ENCODE measurements around the gene GYPA.
A peak's percentile ranks its signal among the peaks of the same experiment; 100 is the strongest.
"Not testable (repeated sequence)": the region's sequence is repeated elsewhere in the genome, so short reads cannot be mapped to it uniquely, and the experiment has no call there.

The GYPA gene

DNA sequence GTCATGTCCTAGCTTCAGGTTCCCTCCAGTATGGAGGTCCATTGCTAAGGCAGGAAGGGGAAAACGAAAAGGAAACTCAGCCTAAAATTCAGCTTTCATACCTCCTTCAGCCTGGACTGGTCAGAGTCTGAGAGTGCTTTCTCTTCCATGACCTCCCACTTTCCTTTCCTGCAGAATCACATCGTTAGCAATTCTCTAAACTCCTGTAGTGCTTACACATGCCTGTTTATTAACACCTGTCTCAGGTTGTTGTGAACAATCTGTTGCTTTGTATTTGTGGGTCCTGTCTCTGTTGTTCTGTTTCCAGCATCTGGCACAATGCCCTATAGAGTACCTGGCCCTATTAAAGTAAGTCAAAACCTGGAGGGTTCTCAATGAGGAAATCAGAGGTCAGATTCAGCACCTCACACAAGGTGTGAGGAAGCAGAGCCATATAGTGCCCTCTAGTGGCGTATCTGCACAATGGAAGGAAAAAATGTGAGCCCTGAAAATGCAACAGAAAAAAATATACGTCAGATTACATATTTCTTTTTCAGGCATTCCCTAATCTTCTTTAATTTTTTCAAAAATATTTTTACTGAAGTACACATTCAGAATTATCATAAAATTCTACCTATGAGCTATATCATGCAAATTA is 2.3 kb upstream of the GYPA start:
- TF ChIP-seq, protein P1, sequence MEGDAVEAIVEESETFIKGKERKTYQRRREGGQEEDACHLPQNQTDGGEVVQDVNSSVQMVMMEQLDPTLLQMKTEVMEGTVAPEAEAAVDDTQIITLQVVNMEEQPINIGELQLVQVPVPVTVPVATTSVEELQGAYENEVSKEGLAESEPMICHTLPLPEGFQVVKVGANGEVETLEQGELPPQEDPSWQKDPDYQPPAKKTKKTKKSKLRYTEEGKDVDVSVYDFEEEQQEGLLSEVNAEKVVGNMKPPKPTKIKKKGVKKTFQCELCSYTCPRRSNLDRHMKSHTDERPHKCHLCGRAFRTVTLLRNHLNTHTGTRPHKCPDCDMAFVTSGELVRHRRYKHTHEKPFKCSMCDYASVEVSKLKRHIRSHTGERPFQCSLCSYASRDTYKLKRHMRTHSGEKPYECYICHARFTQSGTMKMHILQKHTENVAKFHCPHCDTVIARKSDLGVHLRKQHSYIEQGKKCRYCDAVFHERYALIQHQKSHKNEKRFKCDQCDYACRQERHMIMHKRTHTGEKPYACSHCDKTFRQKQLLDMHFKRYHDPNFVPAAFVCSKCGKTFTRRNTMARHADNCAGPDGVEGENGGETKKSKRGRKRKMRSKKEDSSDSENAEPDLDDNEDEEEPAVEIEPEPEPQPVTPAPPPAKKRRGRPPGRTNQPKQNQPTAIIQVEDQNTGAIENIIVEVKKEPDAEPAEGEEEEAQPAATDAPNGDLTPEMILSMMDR (IDR thresholded peaks at IDR 0.05; ENCODE audit: low read length, missing control alignments) = peak; percentile 60
- H3K4me3 ChIP-seq (replicated peaks; ENCODE audit: low read depth, low read length) = not testable (repeated sequence)
- DNase-seq (ENCODE audit: low read depth) = peak; percentile 27

DNA sequence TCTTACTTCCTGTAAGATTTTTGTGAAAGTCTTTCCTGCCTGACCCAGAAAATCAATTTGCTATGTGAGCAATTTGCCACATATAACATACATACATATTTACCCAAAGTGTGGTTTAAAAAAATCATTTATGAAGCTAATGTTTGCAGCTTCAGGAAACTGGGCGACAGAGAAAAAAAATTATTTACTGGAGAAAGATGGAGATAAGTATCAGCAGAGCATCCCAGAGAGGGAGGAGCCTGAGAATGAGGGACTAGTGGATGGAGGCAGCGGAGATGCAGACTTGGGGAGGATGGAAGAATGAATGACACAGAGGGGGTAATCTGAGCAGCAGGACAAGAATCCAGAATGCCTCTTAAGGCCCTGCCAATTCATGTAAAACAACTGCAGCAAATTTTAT is 975 bp upstream of the GYPA start:
- TF ChIP-seq, protein P1 (IDR thresholded peaks at IDR 0.05; ENCODE audit: low read length, missing control alignments) = no peak
- no peak for DNase-seq (ENCODE audit: low read depth)
- H3K4me3 ChIP-seq (replicated peaks; ENCODE audit: low read depth, low read length) = no peak overlapping the region

DNA sequence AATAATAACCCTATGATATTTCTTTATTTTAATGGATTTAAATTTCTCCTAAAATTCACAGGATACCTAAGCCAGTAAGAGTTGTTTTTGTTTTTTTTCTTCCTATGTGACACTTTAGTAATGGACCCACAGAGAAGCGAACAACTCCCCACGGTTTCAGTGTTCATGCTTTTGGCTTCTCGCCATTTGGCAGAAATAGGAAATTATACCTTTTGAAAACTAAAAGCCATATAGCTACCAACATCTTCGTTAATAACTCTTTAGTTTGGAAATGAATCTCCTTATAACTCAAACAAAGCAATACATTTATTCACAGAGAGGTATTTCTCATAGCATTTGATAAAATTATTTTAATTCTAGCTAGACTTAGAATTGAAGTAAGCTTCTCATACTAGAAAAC is 527 bp downstream of the GYPA start:
- not testable (repeated sequence) for H3K4me3 ChIP-seq (replicated peaks; ENCODE audit: low read depth, low read length); DNase-seq (ENCODE audit: low read depth)

DNA sequence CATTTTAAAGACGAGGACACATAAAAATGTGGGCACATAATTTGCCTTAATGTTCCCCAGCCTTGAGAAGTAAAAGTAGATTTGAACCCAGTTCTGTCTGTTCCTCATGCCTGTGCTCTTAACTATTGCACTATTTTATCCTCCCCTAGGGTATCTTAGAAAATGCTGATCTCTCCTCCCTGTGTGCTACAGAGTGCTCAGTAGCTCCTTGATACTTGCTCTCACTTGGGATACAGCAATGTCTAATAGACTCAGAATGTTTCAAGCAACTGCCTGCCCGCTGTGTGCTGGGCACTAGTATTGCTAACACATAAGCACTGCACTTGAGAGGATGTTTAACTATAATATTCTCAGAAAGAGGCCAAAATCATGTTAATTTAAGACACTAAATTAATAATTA is 971 bp downstream of the GYPA start:
- not testable (repeated sequence) for H3K4me3 ChIP-seq (replicated peaks; ENCODE audit: low read depth, low read length); DNase-seq (ENCODE audit: low read depth)

DNA sequence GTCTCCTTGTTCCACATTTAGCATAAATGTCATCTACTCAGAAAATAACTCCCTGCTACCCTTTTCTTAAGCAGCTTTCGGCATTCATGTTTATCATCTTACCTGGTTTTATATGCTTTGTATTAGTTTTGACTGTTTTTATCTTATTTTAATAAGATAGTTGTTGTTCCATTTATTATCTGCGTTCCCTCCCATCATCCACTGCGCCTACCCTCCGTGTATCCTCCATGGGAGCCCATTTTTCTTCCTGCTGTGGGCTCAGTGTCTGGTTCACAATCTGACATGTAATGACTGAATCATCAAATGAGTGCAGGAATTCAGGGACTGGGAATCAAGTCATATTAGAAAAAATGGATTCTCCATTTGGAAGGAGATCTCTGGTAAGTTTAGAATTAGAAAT is 2.3 kb downstream of the GYPA start:
- DNase-seq (ENCODE audit: low read depth); H3K4me3 ChIP-seq (replicated peaks; ENCODE audit: low read depth, low read length): not testable (repeated sequence)

DNA sequence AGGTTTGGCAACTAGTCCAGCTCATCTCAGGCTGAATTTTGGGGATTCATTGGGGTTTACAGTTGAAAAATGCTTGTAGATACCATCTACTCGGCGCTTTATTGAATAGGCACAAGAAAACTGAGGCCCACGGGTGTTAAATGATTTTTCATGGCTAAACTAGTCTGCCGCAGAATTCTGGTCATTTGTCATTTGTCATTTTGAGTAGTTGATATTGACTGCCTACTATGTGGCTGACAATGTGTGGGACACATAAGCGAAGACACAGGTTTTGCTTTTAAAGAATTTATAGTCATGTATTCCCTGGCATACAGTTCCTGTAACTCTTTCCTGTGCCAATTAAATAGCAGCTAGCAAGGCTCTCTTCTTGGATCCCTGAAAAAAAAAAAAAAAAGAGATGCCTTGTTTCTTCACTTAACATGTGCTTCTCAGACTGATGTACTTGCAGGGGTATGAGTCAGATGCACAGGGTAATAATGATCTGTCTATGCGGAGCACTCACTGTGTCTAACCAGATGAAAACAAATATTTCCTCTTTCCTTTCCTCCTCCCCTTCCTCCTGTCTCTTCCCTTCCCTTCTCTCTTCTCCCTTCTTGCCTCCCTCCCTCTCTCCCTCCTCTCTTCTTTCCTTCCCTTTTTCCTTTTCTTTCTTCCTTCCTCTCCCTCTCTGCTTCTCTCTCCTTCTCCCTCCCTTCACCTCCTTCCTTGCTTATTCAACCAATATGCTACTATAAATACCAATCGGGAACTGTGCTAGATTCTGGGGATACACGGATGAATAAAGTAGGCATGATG is 3.2 kb downstream of the GYPA start:
- not testable (repeated sequence) for H3K4me3 ChIP-seq (replicated peaks; ENCODE audit: low read depth, low read length); DNase-seq (ENCODE audit: low read depth)

- H3K4me3 ChIP-seq (replicated peaks; ENCODE audit: low read depth, low read length); DNase-seq (ENCODE audit: low read depth): not testable (repeated sequence)
Observed at GRCh38 chr4:144136189-144136588, 4.3 kb downstream of the GYPA start.

- H3K4me3 ChIP-seq (replicated peaks; ENCODE audit: low read depth, low read length); DNase-seq (ENCODE audit: low read depth): not testable (repeated sequence)
Observed at GRCh38 chr4:144130167-144130566, 10.4 kb downstream of the GYPA start.

GRCh38 chr4:144129336-144129875 is 11.1 kb downstream of the GYPA start:
- DNase-seq (ENCODE audit: low read depth); H3K4me3 ChIP-seq (replicated peaks; ENCODE audit: low read depth, low read length): not testable (repeated sequence)

DNA sequence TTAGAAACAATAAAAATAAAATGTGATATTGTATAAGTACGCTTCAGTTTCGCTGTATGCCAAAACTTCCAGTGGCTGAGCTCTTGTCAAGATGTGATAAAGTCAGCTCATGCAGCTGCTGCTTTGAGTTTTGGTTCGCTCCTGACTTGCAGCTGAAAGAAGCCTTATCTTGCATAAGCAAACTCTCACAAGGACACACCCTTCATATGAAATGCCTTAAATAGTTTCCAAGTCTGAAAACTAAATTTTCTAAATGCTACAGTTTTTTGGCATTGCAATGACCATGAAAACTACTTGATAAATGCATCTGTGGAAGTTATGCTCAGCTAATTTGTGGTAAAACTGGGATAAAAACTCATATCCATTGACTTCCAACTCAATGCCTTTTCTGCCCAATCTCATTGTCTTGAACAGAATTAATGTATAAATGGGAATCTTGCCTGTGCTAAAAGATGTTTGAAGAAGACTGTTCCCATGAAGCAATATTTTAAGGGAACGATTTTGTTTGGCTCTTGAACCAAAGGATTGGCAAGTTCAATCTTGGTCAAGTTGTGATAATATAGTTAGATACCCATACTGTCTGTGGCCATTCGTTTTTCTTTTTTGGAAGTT is 11.7 kb downstream of the GYPA start:
- not testable (repeated sequence) for H3K4me3 ChIP-seq (replicated peaks; ENCODE audit: low read depth, low read length); DNase-seq (ENCODE audit: low read depth)

DNA sequence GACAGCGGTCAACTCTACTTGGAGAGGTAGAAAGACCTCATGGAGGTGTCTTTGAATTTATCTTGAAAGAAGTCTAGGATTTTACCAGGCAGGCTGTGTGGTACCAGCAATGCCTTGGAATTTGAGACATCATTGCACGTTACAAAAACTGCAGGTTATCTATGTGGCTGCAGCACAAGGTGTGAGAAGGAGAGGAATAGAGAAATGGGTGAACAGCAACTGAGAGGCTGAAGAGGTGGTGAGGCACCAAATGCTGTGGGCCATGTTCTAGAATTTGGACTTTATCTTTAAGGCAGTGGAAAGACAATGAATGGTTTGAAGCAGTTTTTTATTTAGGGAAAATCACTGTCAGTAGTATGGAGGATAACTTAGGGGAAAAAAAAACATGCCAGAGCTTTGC is 15.4 kb downstream of the GYPA start:
- DNase-seq (ENCODE audit: low read depth) = not testable (repeated sequence)

DNA sequence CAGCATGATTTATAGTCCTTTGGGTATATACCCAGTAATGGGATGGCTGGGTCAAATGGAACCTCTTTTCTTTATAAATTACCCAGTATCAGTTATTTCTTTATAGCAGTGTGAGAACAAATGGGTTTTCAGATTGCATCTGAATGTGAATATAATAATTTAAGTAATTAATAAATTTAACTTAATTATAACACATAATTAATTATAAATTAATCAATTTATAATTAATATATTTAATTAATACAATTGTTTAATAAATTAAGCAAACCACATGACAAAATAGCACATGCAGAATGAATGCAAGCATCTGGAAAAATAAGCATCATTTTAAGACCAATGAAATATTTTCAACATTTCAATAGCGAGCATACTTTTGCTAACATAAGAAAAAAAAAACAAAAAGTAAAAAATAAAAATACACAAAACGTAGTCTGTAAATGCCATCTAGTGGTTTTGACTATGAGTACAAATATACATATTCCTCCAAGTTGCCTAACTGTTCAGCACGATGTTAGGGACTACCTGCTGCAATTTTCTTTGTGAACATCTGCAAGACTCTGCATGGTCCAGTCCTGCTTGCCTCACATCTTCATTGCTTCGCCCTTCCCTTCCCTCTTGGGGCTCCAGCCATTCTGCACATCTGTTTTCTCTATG is 16.4 kb downstream of the GYPA start:
- DNase-seq (ENCODE audit: low read depth) = peak; percentile 1
- not testable (repeated sequence) for H3K4me3 ChIP-seq (replicated peaks; ENCODE audit: low read depth, low read length)

More for the DNA sequence above, 15.4 kb downstream of the GYPA start:
- H3K4me3 ChIP-seq (replicated peaks; ENCODE audit: low read depth, low read length) = not testable (repeated sequence)

GRCh38 chr4:144123269-144123668 is 17.2 kb downstream of the GYPA start:
- not testable (repeated sequence) for H3K4me3 ChIP-seq (replicated peaks; ENCODE audit: low read depth, low read length); DNase-seq (ENCODE audit: low read depth)

DNA sequence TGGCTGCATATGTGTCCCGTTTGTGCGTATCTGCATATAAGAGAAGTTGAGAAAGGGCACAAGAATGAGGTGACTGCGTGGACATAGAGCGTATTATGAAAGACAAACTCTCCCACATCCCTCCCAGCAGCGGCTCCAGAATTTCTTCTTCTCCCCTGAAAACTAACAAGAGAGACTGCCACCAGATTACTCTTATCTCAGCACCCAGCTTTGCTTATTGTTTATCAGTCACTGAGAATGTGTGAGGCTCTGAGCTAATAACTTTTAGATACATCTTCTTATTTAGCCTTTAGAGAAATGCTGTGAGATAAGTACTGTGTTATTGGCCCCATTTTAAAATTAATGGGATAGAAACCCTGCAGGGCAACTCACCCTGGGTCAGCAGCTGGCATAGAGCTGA is 20.8 kb downstream of the GYPA start:
- not testable (repeated sequence) for H3K4me3 ChIP-seq (replicated peaks; ENCODE audit: low read depth, low read length); DNase-seq (ENCODE audit: low read depth)

Data from fibroblast of pulmonary artery (primary cell).